Astrocyte (in vitro differentiated cells and primary cell): ENCODE measurements around the gene PGBD2. TPM values are rescaled to one million over a fixed set of nuclear protein-coding genes. Genes with fewer than 3 reads are reported as not detected.

ENCODE experiments used
- DNase-seq: peaks from one replicate; pipeline ENCODE4 v3.0.0-alpha.2; 2010; ENCODE audit warnings: low read depth
- FAIRE-seq: peaks from 2 replicates; lab custom pipeline; 2011; peaks lifted over from hg19 to GRCh38; lab: Jason Lieb, UNC
- H2AFZ ChIP-seq: 2 replicates; pipeline ENCODE4 v1.6.0; 2012; ENCODE audit warnings: low read depth, low read length, inconsistent platforms
- H3K27ac ChIP-seq: 2 replicates; pipeline ENCODE4 v1.5.1; 2011; ENCODE audit warnings: low read depth, low read length, inconsistent platforms
- H3K27me3 ChIP-seq: 2 replicates; pipeline ENCODE4 v1.6.0; 2011; ENCODE audit warnings: low read length, inconsistent platforms; ENCODE audit not compliant: insufficient read depth
- H3K36me3 ChIP-seq: 2 replicates; pipeline ENCODE4 v1.5.1; 2011; ENCODE audit warnings: low read length, inconsistent platforms; ENCODE audit not compliant: insufficient read depth
- H3K4me1 ChIP-seq: 2 replicates; pipeline ENCODE4 v1.5.1; 2011; ENCODE audit warnings: low read length, inconsistent platforms; ENCODE audit not compliant: insufficient read depth
- H3K4me2 ChIP-seq: 2 replicates; pipeline ENCODE4 v1.6.0; 2012; ENCODE audit warnings: low read length, inconsistent platforms
- H3K4me3 ChIP-seq: 2 replicates; pipeline ENCODE4 v1.5.1; 2011; ENCODE audit warnings: low read depth, mild to moderate bottlenecking, low read length, inconsistent platforms; ENCODE audit not compliant: insufficient read depth
- H3K79me2 ChIP-seq: 2 replicates; pipeline ENCODE4 v1.6.0; 2012; ENCODE audit warnings: mild to moderate bottlenecking, low read length, inconsistent platforms; ENCODE audit not compliant: insufficient read depth
- H3K9ac ChIP-seq: 2 replicates; pipeline ENCODE4 v1.6.0; 2012; ENCODE audit warnings: mild to moderate bottlenecking, low read length, inconsistent platforms
- H3K9me3 ChIP-seq: 2 replicates; pipeline ENCODE4 v1.5.1; 2012; ENCODE audit warnings: low read depth, mild to moderate bottlenecking, low read length, inconsistent platforms; ENCODE audit not compliant: insufficient read depth
- H4K20me1 ChIP-seq: 2 replicates; pipeline ENCODE4 v1.6.0; 2012; ENCODE audit warnings: low read length, inconsistent platforms; ENCODE audit not compliant: insufficient read depth
- H3K27ac Mint-ChIP-seq: one replicate; pipeline ENCODE4 v1.8.0; 2021; ENCODE audit warnings: mild to moderate bottlenecking, mixed read lengths; ENCODE audit not compliant: unreplicated experiment
- H3K27me3 Mint-ChIP-seq: one replicate; pipeline ENCODE4 v1.8.0; 2021; ENCODE audit warnings: low read depth, mixed read lengths; ENCODE audit not compliant: unreplicated experiment
- H3K36me3 Mint-ChIP-seq: one replicate; pipeline ENCODE4 v1.8.0; 2021; ENCODE audit warnings: low read depth, mixed read lengths; ENCODE audit not compliant: unreplicated experiment
- H3K4me1 Mint-ChIP-seq: one replicate; pipeline ENCODE4 v1.8.0; 2021; ENCODE audit warnings: low read depth, mixed read lengths; ENCODE audit not compliant: unreplicated experiment
- H3K4me3 Mint-ChIP-seq: one replicate; pipeline ENCODE4 v1.8.0; 2021; ENCODE audit warnings: mild to moderate bottlenecking, moderate library complexity, mixed read lengths; ENCODE audit not compliant: unreplicated experiment
- H3K9me3 Mint-ChIP-seq: one replicate; pipeline ENCODE4 v1.8.0; 2021; ENCODE audit warnings: mild to moderate bottlenecking, mixed read lengths; ENCODE audit not compliant: unreplicated experiment
- EZH2 ChIP-seq: IDR thresholded peaks from 2 replicates; pipeline ENCODE4 v1.6.1; 2012; ENCODE audit warnings: mild to moderate bottlenecking, low read length, inconsistent platforms; ENCODE audit not compliant: insufficient read depth
- total RNA-seq: library from RNA; stranded (reverse); gene quantifications from 2 replicates; pipeline ENCODE4 v1.2.1, GENCODE V29; 2021
- TF ChIP-seq, protein P1 (sequence below): IDR thresholded peaks from 2 replicates; pipeline ENCODE4 v1.5.1; 2011; ENCODE audit warnings: low read depth, mild to moderate bottlenecking, inconsistent platforms, low read length, moderate library complexity; ENCODE audit not compliant: insufficient read depth

PGBD2 gene
- total RNA-seq, 1 donor from 2014 or later, result 6.2 TPM

DNA sequence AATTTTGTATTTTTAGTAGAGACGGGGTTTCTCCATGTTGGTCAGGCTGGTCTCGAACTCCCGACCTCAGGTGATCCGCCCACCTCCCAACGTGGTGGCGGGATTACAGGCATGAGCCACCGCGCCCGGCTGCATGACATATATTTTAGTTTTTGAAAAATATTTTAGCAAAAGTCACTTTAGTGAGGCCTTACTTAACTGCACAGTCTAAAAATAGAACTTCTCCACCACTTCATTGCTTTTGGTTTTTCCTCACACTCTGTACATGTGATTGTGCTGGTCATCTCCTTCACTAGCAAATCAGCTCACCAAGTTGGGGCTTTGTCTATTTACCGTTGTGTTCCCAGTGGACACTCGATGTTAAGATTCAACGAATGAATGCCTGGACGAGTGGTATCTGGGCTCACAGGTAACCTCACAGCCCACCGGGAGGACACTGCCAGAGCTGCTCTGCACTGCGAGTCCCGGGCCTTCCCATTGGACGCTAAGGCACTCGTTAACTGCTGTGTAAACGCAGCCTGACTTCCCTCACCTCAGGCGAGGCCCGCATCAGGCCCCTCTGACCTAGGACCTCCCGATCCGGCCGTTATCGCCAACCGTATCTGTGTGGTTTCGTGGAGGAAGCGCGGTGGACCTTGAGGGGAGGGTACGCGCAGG lies 33.2 kb upstream of the PGBD2 start:
- Histone ChIP-seq H4K20me1 (no peaks in the 10 kb centered on the region), H3K4me2 (peak overlapping the region; percentile 88), H3K9me3 (no peaks in the 10 kb centered on the region), H3K36me3 (no peaks in the 10 kb centered on the region), H3K4me1 (no peaks in the 10 kb centered on the region), H3K9ac (peak overlapping the region; percentile 86), H3K4me3 (peak overlapping the region; percentile 67), H3K27me3 (no peaks in the 10 kb centered on the region), H3K79me2 (no peaks in the 10 kb centered on the region), H2AFZ (peak overlapping the region; percentile 81), H3K27ac (peak overlapping the region; percentile 82)
- Mint-ChIP-seq H3K27ac (peak overlapping the region; percentile 97), H3K9me3 (peaks cover 3% of the 10 kb centered on the region), H3K4me3 (peak overlapping the region; percentile 94), H3K36me3 (no peaks in the 10 kb centered on the region), H3K27me3 (no peaks in the 10 kb centered on the region), H3K4me1 (no peaks in the 10 kb centered on the region)
- FAIRE-seq (no peak), DNase-seq (peak; percentile 74)
- no peak for TF ChIP-seq EZH2
- TF ChIP-seq, protein P1, sequence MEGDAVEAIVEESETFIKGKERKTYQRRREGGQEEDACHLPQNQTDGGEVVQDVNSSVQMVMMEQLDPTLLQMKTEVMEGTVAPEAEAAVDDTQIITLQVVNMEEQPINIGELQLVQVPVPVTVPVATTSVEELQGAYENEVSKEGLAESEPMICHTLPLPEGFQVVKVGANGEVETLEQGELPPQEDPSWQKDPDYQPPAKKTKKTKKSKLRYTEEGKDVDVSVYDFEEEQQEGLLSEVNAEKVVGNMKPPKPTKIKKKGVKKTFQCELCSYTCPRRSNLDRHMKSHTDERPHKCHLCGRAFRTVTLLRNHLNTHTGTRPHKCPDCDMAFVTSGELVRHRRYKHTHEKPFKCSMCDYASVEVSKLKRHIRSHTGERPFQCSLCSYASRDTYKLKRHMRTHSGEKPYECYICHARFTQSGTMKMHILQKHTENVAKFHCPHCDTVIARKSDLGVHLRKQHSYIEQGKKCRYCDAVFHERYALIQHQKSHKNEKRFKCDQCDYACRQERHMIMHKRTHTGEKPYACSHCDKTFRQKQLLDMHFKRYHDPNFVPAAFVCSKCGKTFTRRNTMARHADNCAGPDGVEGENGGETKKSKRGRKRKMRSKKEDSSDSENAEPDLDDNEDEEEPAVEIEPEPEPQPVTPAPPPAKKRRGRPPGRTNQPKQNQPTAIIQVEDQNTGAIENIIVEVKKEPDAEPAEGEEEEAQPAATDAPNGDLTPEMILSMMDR, result no peak

DNA sequence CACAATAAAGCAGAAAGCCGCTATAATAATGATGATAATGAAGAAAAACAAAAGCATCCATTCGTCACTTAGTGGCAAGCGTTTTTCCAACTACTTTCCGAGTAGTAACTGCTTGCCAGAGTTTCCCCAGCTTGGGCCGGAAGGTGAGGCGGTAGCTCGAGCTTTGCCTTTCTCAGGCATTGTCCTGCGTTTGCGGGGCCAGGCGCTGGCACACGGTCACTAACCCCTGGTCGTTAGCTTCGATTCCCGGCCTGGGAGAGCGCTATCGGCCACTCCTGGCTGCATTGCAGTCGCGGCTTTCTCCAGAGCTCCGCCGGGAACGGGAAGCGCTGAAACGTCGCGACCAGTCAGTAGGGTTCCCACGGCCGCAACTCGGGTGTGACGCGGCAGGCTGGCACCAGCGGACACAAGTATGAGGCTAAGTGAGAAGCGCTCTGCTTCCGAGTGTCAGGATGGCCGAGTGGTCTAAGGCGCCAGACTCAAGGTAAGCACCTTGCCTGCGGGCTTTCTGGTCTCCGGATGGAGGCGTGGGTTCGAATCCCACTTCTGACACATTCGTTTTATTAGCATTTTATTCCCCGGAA lies 32.5 kb upstream of the PGBD2 start:
- no peaks in the 10 kb centered on the region for H3K27me3 ChIP-seq
- no peaks in the 10 kb centered on the region for H3K4me1 ChIP-seq
- H4K20me1 ChIP-seq, result no peaks in the 10 kb centered on the region
- H3K4me3 ChIP-seq, result peak overlapping the region; percentile 67
- H3K9me3 ChIP-seq, result no peaks in the 10 kb centered on the region
- peak; percentile 83 for DNase-seq
- H3K9ac ChIP-seq, result peak overlapping the region; percentile 86
- peak overlapping the region; percentile 81 for H2AFZ ChIP-seq
- peak overlapping the region; percentile 82 for H3K27ac ChIP-seq
- H3K4me1 Mint-ChIP-seq, result no peaks in the 10 kb centered on the region
- H3K4me2 ChIP-seq, result peak overlapping the region; percentile 88
- no peaks in the 10 kb centered on the region for H3K27me3 Mint-ChIP-seq
- peak overlapping the region; percentile 94 for H3K4me3 Mint-ChIP-seq
- H3K9me3 Mint-ChIP-seq, result peaks cover 3% of the 10 kb centered on the region
- H3K36me3 Mint-ChIP-seq, result no peaks in the 10 kb centered on the region
- peak overlapping the region; percentile 97 for H3K27ac Mint-ChIP-seq
- no peaks in the 10 kb centered on the region for H3K79me2 ChIP-seq
- H3K36me3 ChIP-seq, result no peaks in the 10 kb centered on the region
- no peak for TF ChIP-seq EZH2
- TF ChIP-seq, protein P1, result no peak
- no peak for FAIRE-seq
